DMS 273 (cell line): ENCODE data around the gene COQ8A.
A peak's percentile ranks its signal among the peaks of the same experiment; 100 is the strongest.
"Not testable (repeated sequence)": the region's sequence is repeated elsewhere in the genome, so short reads cannot be mapped to it uniquely, and the experiment has no call there.

ENCODE experiments used
- DNase-seq: peaks from one replicate; lab custom pipeline; 2025; ENCODE audit not compliant: unreplicated experiment; lab: John Stamatoyannopoulos, UW

The COQ8A gene

GRCh38 chr1:226950871-226951270 is 10.8 kb downstream of the COQ8A start:
- no peak for DNase-seq

GRCh38 chr1:226951286-226952117 is 11.4 kb downstream of the COQ8A start:
- no peak for DNase-seq

DNA sequence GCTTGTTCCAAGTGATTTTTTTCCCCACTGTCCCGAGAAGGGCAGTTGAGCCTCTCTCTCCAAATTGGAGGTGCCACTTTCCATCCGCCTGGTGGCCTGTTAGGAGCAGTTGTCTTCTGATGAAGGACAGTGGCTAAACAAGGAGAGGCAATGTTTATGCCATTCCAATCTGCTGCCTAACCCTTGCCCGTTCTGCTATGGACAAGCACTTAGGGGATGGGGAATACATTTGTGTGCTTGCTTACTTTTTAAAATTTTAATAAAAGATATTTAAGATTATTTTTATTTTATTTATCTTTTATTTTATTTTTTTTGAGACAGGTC is 12.0 kb downstream of the COQ8A start:
- DNase-seq = no peak

GRCh38 chr1:226953175-226953800 is 13.2 kb downstream of the COQ8A start:
- DNase-seq = no peak

DNA sequence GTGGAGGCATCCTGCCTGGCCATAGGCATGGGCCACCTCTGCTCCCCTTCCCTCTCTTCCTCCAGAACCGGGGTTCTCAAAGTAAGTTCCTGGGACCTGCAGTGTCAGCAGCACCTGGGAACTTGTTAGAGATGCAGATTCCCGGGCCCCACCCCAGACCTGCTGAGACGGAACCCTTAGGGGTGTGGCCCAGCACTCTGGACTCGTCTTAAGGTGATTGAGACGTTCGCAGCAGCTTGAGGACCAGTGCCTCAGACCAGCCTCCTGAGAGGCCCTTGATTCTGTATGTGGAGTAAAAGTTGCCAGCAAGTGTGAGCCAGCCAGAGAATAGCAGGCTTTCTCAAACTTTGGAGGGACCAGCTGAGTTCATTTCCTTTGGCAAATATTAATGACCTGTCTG is 14.2 kb downstream of the COQ8A start:
- no peak for DNase-seq

- no peak for DNase-seq
Measured at GRCh38 chr1:226954777-226955176, 14.7 kb downstream of the COQ8A start.

DNA sequence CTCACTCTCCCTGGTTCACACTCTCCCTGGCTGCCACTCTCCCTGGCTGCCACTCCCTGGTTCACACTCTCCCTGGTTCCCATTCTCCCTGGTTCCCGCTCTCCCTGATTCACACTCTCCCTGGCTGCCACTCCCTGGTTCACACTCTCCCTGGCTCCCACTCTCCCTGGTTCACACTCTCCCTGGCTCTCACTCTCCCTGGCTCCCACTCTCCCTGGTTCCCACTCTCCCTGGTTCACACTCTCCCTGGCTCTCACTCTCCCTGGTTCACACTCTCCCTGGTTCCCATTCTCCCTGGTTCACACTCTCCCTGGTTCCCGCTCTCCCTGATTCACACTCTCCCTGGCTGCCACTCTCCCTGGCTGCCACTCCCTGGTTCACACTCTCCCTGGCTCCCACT is 15.8 kb downstream of the COQ8A start:
- not testable (repeated sequence) for DNase-seq

- no peak for DNase-seq
Measured at GRCh38 chr1:226956942-226957713, 17.0 kb downstream of the COQ8A start.

GRCh38 chr1:226957714-226958113 is 17.6 kb downstream of the COQ8A start:
- no peak for DNase-seq

- DNase-seq = no peak
Measured at GRCh38 chr1:226958300-226958699, 18.2 kb downstream of the COQ8A start.

GRCh38 chr1:226960256-226960655 is 20.2 kb downstream of the COQ8A start:
- no peak for DNase-seq

DNA sequence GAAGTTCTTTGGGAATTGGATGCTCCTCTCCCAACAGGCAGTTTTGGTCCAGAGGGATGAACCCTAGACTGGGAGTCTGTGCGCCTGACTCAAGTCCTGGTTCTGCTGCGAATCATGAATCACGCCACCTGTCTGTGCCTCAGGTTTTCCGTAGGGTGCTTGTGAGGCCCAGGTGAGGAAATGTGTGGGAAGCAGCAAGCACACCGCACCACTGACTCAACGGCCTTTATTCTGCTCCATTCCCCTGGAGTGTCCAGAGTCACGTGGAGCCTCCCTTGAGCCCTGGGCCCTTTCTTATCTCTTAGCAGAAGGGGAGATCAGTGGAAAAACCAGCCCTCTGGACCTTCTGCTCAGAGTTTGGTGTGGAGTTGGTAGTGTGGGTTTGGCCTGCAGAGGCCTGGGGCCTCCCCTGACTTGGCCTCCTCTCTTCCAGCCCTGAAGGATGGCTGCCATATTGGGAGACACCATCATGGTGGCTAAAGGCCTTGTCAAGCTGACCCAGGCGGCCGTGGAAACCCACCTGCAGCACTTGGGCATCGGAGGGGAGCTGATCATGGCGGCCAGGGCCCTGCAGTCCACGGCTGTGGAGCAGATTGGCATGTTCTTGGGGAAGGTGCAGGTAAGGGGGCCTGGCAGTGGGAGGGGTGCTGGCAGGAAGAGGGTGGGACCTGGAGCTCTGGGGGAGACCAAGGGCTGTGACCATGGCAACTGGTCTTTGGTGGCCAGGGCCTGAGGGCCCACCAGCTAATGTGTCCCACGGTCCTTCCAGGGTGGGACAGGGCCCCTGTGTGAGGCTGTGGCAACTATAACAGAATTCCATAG is 21.1 kb downstream of the COQ8A start:
- no peak for DNase-seq

DNA sequence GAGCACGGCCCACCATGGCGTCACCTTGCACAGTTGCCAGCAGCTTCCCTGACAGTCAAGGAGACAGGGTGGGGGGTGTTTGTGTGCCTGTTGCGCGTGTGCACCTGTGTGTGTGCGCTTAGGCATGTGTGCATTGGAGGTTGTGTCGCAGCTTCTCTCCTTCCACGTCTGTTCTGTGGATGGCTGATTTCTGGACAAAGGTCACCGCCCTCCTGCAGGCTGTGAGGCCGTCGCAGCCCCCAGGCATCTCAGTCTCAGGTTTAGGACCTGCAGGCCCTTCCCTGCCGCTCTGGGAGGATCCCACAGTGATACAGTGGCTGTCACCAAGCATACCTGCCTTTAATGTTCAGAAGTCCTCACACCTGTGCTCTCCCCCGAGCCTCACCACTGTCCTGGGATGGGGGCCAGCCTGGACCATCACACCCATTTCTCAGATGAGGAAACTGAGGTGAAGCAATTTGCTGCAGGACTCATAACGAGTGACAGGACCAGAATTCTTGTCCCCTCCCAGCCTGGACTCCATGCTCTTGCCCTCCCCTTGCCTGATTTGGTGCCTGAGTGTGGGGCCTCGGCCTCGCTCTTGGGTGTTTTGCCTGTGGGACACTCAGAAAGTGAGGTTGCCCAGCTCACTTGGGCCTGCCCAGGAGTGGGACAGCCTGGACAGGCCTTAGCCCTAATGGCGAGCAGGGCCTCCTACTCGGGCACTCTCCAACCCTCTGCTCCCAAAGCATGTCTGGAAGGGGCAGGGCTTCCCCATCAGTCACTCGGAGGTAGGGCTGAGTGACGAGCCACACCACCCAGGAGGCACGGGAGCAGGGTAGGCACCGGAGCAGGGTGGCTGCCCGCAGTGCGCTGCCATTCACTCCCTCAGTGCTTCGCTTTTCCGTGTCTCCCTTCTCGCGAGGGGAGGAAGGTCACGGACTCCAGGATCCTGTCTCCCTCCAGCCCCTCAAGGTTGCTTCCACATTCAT is 22.6 kb downstream of the COQ8A start:
- no peak for DNase-seq

DNA sequence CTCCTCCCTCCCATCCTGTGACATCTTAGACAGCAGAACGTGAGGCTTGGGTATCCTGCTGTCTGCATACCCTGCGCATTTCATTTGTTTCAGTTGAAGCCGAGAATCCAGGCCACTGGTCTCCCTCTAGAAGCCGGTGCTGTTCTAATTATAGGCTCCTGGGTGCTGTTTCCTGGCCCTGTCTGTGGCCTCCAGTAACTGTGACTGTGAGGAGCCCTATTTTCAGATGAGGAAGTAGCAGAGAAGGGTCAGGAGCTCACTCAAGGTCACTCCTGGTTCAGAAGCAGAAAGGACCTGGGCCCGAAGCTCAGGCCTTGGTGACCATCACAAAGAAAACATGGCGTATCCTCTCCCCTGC is 24.0 kb downstream of the COQ8A start:
- no peak for DNase-seq

- no peak for DNase-seq
Measured at GRCh38 chr1:226964611-226965486, 24.8 kb downstream of the COQ8A start.

DNA sequence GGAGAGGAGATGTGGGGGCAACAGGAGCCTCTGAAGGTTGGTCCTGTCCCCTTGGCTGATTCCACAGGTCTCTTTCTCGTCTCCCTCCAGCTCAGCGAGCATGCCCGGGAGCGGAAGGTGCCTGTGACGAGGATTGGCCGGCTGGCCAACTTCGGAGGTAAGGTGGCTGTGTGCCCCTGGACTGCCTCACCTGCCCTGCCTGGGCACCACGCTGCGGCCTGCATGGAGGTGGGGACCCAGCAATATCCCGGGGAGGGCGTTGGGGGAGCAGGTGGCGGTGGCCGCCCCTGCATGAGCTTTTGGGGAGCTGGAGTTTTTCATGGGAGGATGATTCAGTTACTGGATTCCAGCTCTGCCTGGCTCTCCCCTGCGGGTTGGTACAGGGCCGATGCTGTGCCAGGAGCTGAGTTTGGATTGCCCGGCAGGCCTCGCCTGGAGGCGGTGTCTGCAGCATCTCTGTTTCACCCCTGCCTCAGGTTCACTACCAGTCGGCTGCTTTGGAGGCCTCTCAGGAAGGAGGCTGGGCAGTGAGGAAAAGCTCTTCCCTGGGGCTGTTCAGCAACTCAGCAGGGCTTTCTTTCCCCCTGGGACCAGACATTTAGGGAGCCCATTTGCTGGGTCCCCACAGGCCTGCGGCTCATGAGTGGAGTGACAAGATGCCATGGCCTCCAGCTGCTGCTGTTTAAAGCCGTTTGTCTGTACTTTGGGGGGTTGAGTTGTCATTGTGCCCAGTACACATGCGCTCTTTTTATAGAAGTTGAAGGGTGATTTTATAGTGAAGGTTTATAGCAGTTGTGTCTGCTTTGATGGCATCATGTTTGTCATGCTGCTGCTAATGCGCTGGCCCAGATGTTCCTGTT is 25.7 kb downstream of the COQ8A start:
- DNase-seq = no peak

DNA sequence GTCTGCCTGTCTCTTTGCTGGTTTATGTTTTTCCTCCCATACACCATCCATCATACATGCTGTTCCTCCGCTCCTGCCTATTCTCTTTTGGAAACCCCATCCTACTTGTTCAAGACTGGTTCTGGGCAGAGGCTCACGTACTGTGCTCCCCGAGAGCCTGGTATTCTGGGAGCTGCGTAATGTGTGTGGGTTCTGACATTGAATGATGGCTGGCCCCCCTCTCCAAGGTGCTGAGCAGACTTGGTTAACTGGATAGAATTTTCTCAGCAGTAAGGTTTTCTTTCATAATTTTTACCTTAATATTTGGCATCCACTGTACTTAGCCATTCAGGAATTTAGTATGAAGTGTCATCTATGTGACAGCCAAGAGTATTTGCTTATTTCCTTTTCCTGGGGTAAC is 26.6 kb downstream of the COQ8A start:
- DNase-seq = no peak

DNA sequence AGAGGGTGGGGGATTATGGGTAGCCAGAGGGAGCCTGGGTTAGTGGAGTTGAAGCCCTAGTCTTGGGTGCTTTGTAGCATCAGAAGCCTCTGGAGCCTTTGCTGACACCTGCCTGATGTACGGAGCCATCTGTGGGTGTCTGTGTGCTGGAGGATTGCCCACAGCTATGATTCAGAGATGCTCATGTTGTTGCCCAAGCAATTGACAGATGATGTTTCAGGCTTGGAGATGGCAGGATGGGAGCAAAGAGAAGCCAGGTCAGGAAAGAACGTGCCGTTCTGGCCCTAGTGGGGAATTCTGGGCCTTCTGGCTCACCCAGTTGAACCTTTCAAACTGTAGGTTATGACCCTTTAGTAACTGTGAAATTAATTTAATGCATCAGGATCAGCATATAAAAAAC is 27.6 kb downstream of the COQ8A start:
- peak; percentile 76 for DNase-seq
